CD4-positive, CD25-positive, alpha-beta regulatory T cell (primary cell): ENCODE data around the gene NYAP2. TPM values are rescaled to one million over a fixed set of nuclear protein-coding genes. Genes with fewer than 3 reads are reported as not detected.

Experiments used
- ATAC-seq, 2 donors: fragments of 150-1000 bp; cut with Tn5 transposase; one replicate each; pipeline ENCODE4 v1.10.0; 2021; ENCODE audit warnings: low read depth in 2 of 2, moderate number of reproducible peaks in 2 of 2, moderate library complexity in 1 of 2
- DNase-seq, 3 donors: peaks; one replicate each; pipeline versions ENCODE4 v3.0.0 to v3.0.0-alpha.2; 2012 to 2022; ENCODE audit warnings: mixed read lengths in 1 of 3
- H3K27ac ChIP-seq: one replicate; pipeline ENCODE4 v1.7.0; 2013; ENCODE audit warnings: mild to moderate bottlenecking, low read length; ENCODE audit not compliant: insufficient read depth, poor library complexity, severe bottlenecking
- H3K27me3 ChIP-seq: one replicate; pipeline ENCODE4 v1.7.0; 2013; ENCODE audit warnings: low read length; ENCODE audit not compliant: control insufficient read depth, insufficient read depth
- H3K36me3 ChIP-seq: one replicate; pipeline ENCODE4 v1.7.0; 2013; ENCODE audit warnings: mild to moderate bottlenecking, low read length, moderate library complexity; ENCODE audit not compliant: control insufficient read depth, insufficient read depth
- H3K4me1 ChIP-seq: 2 replicates; pipeline ENCODE4 v1.7.0; 2013; ENCODE audit warnings: mild to moderate bottlenecking, low read length; ENCODE audit not compliant: insufficient read depth, control insufficient read depth, poor library complexity, severe bottlenecking
- H3K4me3 ChIP-seq: one replicate; pipeline ENCODE4 v1.7.0; 2013; ENCODE audit warnings: low read depth, mild to moderate bottlenecking, low read length, moderate library complexity
- H3K9me3 ChIP-seq, 2 experiments: 1 replicate in 1 of 2; 2 replicates in 1 of 2; pipeline ENCODE4 v1.7.0; 2013; ENCODE audit warnings: low read length in 2 of 2, mild to moderate bottlenecking in 1 of 2, moderate library complexity in 1 of 2; ENCODE audit not compliant: control insufficient read depth in 2 of 2
- H3K27ac Mint-ChIP-seq, 3 donors: one replicate each; pipeline ENCODE4 v1.8.0; 2020 to 2022; ENCODE audit warnings: mild to moderate bottlenecking in 3 of 3, mixed read lengths in 3 of 3, moderate library complexity in 2 of 3
- H3K27me3 Mint-ChIP-seq: one replicate; pipeline ENCODE4 v1.8.0; 2022; ENCODE audit warnings: mild to moderate bottlenecking, mixed read lengths
- H3K36me3 Mint-ChIP-seq: one replicate; pipeline ENCODE4 v1.8.0; 2020; ENCODE audit warnings: mixed read lengths
- H3K4me1 Mint-ChIP-seq, 4 donors: one replicate each; pipeline ENCODE4 v1.8.0; 2020 to 2022; ENCODE audit warnings: mixed read lengths in 4 of 4, mild to moderate bottlenecking in 1 of 4
- H3K4me3 Mint-ChIP-seq, 4 donors: one replicate each; pipeline ENCODE4 v1.8.0; 2020 to 2022; ENCODE audit warnings: mild to moderate bottlenecking in 4 of 4, mixed read lengths in 4 of 4, moderate library complexity in 3 of 4
- H3K9me3 Mint-ChIP-seq, 7 donors: one replicate each; pipeline ENCODE4 v1.8.0; 2020 to 2022; ENCODE audit warnings: mixed read lengths in 7 of 7, mild to moderate bottlenecking in 3 of 7, moderate library complexity in 2 of 7
- polyA plus RNA-seq, 4 donors: library from polyadenylated mRNA; unstranded; fragments of 300-500 nt; fragmentation: Illumina TruSeq; gene quantifications; one replicate each; pipeline ENCODE4 v1.2.3, GENCODE V29; 2021
- total RNA-seq: library from RNA; stranded (reverse); gene quantifications from one replicate; pipeline ENCODE4 v1.2.3, GENCODE V29; 2022

Gene NYAP2
- total and polyA plus RNA-seq, 5 donors from 2014 or later: 0.20 TPM; not detected in 4

DNA sequence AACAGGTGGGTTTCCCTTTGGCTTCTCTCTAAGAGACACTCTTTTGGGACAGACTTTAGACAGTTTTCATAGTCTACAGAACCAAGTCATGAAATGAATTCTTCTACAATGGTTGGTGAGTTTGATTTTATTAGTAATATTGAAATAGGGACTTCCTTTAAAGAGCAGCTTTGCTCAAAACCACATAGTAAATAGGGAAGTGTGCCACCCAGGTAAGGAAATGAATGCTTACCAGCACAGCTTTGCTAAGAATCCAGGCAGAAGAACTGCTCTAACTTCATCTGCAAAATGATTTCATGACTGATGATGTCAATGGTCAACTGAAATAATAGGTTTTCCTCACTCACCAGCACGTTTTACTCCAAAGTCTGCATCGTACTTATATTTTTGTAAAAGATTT lies 89.2 kb downstream of the NYAP2 start:
- Mint-ChIP-seq H3K9me3 (peaks cover 0 to 4% (median 0%) of the 10 kb centered on the region in 7 donors), H3K27ac (no peak overlapping the region), H3K4me3 (no peak overlapping the region), H3K4me1 (no peaks in the 10 kb centered on the region), H3K27me3 (peaks cover 10% of the 10 kb centered on the region), H3K36me3 (no peaks in the 10 kb centered on the region)
- no peak for DNase-seq
- Histone ChIP-seq H3K27ac (no peak overlapping the region), H3K4me3 (no peak overlapping the region), H3K4me1 (no peaks in the 10 kb centered on the region), H3K36me3 (no peaks in the 10 kb centered on the region), H3K9me3 (no peaks in the 10 kb centered on the region), H3K27me3 (no peaks in the 10 kb centered on the region)
- ATAC-seq: no peak

GRCh38 chr2:225493420-225494099 lies 94.0 kb downstream of the NYAP2 start:
- Histone ChIP-seq H3K27me3 (no peaks in the 10 kb centered on the region), H3K4me3 (no peak overlapping the region), H3K36me3 (no peaks in the 10 kb centered on the region), H3K27ac (no peak overlapping the region), H3K4me1 (no peaks in the 10 kb centered on the region), H3K9me3 (no peaks in the 10 kb centered on the region)
- H3K27me3 Mint-ChIP-seq: peaks cover 6% of the 10 kb centered on the region
- H3K4me3 Mint-ChIP-seq: no peak overlapping the region
- no peaks in the 10 kb centered on the region for H3K4me1 Mint-ChIP-seq
- H3K36me3 Mint-ChIP-seq: no peaks in the 10 kb centered on the region
- peaks cover 0 to 2% (median 0%) of the 10 kb centered on the region in 7 donors for H3K9me3 Mint-ChIP-seq
- DNase-seq (no peak), ATAC-seq (no peak)
- H3K27ac Mint-ChIP-seq: no peak overlapping the region

DNA sequence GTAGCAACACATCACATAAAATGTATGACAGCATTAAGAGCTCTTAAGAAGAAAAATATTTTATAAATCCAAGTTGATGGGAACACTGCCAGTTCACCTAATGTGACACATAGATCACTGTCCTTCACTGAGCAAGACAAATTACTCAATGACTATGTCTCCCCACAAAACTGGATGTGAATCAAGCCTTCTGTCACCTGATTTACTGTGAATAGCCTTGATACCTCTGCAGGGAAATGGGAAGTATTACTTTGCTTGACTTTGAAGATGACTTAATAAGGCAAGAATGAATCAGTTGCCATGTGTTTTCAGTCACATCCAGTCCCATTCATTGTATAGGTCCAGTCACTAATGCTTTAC lies 94.6 kb downstream of the NYAP2 start:
- Mint-ChIP-seq H3K36me3 (no peaks in the 10 kb centered on the region), H3K4me1 (no peaks in the 10 kb centered on the region), H3K27ac (no peak overlapping the region)

DNA sequence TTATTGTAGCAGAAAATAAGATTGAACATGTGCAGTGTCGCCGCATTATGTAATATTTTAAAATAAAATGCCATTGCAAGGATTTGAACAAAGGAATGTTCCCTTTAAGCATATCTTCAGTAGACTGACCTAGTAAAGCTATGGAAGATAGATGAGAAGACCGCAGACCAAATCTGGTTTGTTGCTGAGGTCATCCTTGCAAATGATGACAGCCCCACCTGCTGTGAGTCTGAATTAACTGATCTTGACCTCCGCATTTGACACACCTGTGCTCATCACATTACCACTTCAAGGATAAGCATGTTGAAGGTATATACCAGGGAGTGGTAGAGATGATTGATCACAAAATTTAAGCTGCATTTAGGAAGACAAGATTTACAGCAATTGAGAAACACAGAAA lies 96.2 kb downstream of the NYAP2 start:
- Mint-ChIP-seq H3K9me3 (peaks cover 0 to 2% (median 0%) of the 10 kb centered on the region in 7 donors), H3K27ac (no peak overlapping the region), H3K36me3 (no peaks in the 10 kb centered on the region), H3K27me3 (peaks cover 16% of the 10 kb centered on the region), H3K4me1 (no peaks in the 10 kb centered on the region), H3K4me3 (no peak overlapping the region)
- Histone ChIP-seq H3K4me3 (no peak overlapping the region), H3K9me3 (no peaks in the 10 kb centered on the region), H3K36me3 (no peaks in the 10 kb centered on the region), H3K4me1 (no peaks in the 10 kb centered on the region), H3K27me3 (no peaks in the 10 kb centered on the region), H3K27ac (no peak overlapping the region)
- DNase-seq (no peak), ATAC-seq (no peak)

More for the DNA sequence above, 94.6 kb downstream of the NYAP2 start:
- H3K4me3 Mint-ChIP-seq: no peak overlapping the region
- ATAC-seq (no peak), DNase-seq (no peak)
- peaks cover 0 to 2% (median 0%) of the 10 kb centered on the region in 7 donors for H3K9me3 Mint-ChIP-seq
- H3K4me1 ChIP-seq: no peaks in the 10 kb centered on the region
- no peak overlapping the region for H3K27ac ChIP-seq
- H3K36me3 ChIP-seq: no peaks in the 10 kb centered on the region
- H3K27me3 ChIP-seq: no peaks in the 10 kb centered on the region
- no peaks in the 10 kb centered on the region for H3K9me3 ChIP-seq
- no peak overlapping the region for H3K4me3 ChIP-seq
- peaks cover 10% of the 10 kb centered on the region for H3K27me3 Mint-ChIP-seq

GRCh38 chr2:225496568-225496967 lies 97.1 kb downstream of the NYAP2 start:
- Mint-ChIP-seq H3K36me3 (no peaks in the 10 kb centered on the region), H3K4me3 (no peak overlapping the region), H3K4me1 (no peaks in the 10 kb centered on the region), H3K27ac (no peak overlapping the region), H3K9me3 (peaks cover 0 to 2% (median 0%) of the 10 kb centered on the region in 7 donors), H3K27me3 (peaks cover 16% of the 10 kb centered on the region)
- Histone ChIP-seq H3K27me3 (no peaks in the 10 kb centered on the region), H3K4me1 (no peaks in the 10 kb centered on the region), H3K36me3 (no peaks in the 10 kb centered on the region), H3K27ac (no peak overlapping the region), H3K9me3 (no peaks in the 10 kb centered on the region), H3K4me3 (no peak overlapping the region)
- ATAC-seq: no peak
- DNase-seq: no peak

GRCh38 chr2:225497166-225497565 lies 97.7 kb downstream of the NYAP2 start:
- Mint-ChIP-seq H3K4me1 (no peaks in the 10 kb centered on the region), H3K4me3 (no peak overlapping the region), H3K27ac (no peak overlapping the region), H3K27me3 (peaks cover 16% of the 10 kb centered on the region), H3K36me3 (no peaks in the 10 kb centered on the region), H3K9me3 (peaks cover 0 to 2% (median 0%) of the 10 kb centered on the region in 7 donors)
- no peaks in the 10 kb centered on the region for H3K9me3 ChIP-seq
- H3K4me1 ChIP-seq: no peaks in the 10 kb centered on the region
- DNase-seq (no peak), ATAC-seq (no peak)
- no peak overlapping the region for H3K4me3 ChIP-seq
- no peak overlapping the region for H3K27ac ChIP-seq
- no peaks in the 10 kb centered on the region for H3K27me3 ChIP-seq
- no peaks in the 10 kb centered on the region for H3K36me3 ChIP-seq

- Mint-ChIP-seq H3K9me3 (peaks cover 0 to 3% (median 0%) of the 10 kb centered on the region in 7 donors), H3K36me3 (no peaks in the 10 kb centered on the region), H3K4me3 (no peak overlapping the region), H3K4me1 (no peaks in the 10 kb centered on the region), H3K27me3 (peaks cover 23% of the 10 kb centered on the region), H3K27ac (no peak overlapping the region)
- Histone ChIP-seq H3K9me3 (no peaks in the 10 kb centered on the region), H3K27me3 (no peaks in the 10 kb centered on the region), H3K4me1 (no peaks in the 10 kb centered on the region), H3K27ac (no peak overlapping the region), H3K36me3 (no peaks in the 10 kb centered on the region), H3K4me3 (no peak overlapping the region)
- ATAC-seq (no peak), DNase-seq (no peak)
These were observed 101.5 kb downstream of the NYAP2 start for GRCh38 chr2:225501022-225501421.

GRCh38 chr2:225502971-225503370 lies 103.5 kb downstream of the NYAP2 start:
- ATAC-seq (no peak), DNase-seq (no peak)
- Mint-ChIP-seq H3K4me3 (no peak overlapping the region), H3K36me3 (no peaks in the 10 kb centered on the region), H3K27ac (no peak overlapping the region), H3K9me3 (peaks cover 0 to 3% (median 0%) of the 10 kb centered on the region in 7 donors), H3K4me1 (no peaks in the 10 kb centered on the region), H3K27me3 (peaks cover 23% of the 10 kb centered on the region)
- no peaks in the 10 kb centered on the region for H3K27me3 ChIP-seq
- no peak overlapping the region for H3K4me3 ChIP-seq
- no peaks in the 10 kb centered on the region for H3K36me3 ChIP-seq
- no peak overlapping the region for H3K27ac ChIP-seq
- no peaks in the 10 kb centered on the region for H3K4me1 ChIP-seq
- no peaks in the 10 kb centered on the region for H3K9me3 ChIP-seq
